Activated naive CD8-positive, alpha-beta T cell treated with anti-CD3 and anti-CD28 coated beads for 36 hours (primary cell): ENCODE results near the gene STARD6. TPM values are rescaled to one million over a fixed set of nuclear protein-coding genes. Genes with fewer than 3 reads are reported as not detected.
"Not testable (repeated sequence)": the region's sequence is repeated elsewhere in the genome, so short reads cannot be mapped to it uniquely, and the experiment has no call there.

Experiments used
- DNase-seq: peaks from one replicate; pipeline ENCODE4 v3.0.0; 2021
- H3K27ac Mint-ChIP-seq: one replicate; pipeline ENCODE4 v1.8.0; 2022; ENCODE audit warnings: mild to moderate bottlenecking, moderate library complexity, mixed read lengths
- H3K27me3 Mint-ChIP-seq: one replicate; pipeline ENCODE4 v1.8.0; 2022; ENCODE audit warnings: mild to moderate bottlenecking, mixed read lengths
- H3K36me3 Mint-ChIP-seq: one replicate; pipeline ENCODE4 v1.8.0; 2021; ENCODE audit warnings: mild to moderate bottlenecking, mixed read lengths
- H3K4me1 Mint-ChIP-seq: one replicate; pipeline ENCODE4 v1.8.0; 2021; ENCODE audit warnings: mixed read lengths
- H3K4me3 Mint-ChIP-seq: one replicate; pipeline ENCODE4 v1.8.0; 2022; ENCODE audit warnings: mild to moderate bottlenecking, moderate library complexity, mixed read lengths
- H3K9me3 Mint-ChIP-seq: one replicate; pipeline ENCODE4 v1.8.0; 2022; ENCODE audit warnings: mixed read lengths
- total RNA-seq, 2 experiments: library from RNA; stranded (reverse); gene quantifications; one replicate each; pipeline ENCODE4 v1.2.3, GENCODE V29; 2021

Gene STARD6
- total RNA-seq, 2 experiments from 2014 or later: not detected

GRCh38 chr18:54303408-54303807 is 54.2 kb downstream of the STARD6 start:
- H3K9me3 Mint-ChIP-seq: peaks cover 7% of the 10 kb centered on the region
- no peak overlapping the region for H3K27ac Mint-ChIP-seq
- DNase-seq: no peak
- no peak overlapping the region for H3K4me3 Mint-ChIP-seq
- H3K4me1 Mint-ChIP-seq: no peaks in the 10 kb centered on the region
- H3K36me3 Mint-ChIP-seq: peaks cover 2% of the 10 kb centered on the region
- H3K27me3 Mint-ChIP-seq: no peaks in the 10 kb centered on the region

DNA sequence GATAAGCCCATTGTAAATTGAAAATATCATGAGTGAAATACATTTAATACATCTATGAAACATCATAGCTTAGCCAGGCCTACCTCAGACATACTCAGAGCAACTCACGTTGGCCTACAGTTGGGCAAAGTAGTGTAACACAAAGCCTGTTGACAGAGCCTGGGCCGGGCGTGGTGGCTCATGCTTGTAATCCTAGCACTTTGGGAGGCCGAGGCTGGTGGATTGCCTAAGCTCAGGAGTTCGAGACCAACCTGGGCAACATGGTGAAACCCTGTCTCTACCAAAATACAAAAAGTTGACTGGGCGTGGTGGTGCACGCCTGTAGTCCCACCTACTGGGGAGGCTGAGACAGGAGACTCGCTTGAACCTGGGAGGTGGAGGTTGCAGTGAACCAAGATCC is 58.7 kb downstream of the STARD6 start:
- H3K9me3 Mint-ChIP-seq, H3K4me3 Mint-ChIP-seq, H3K36me3 Mint-ChIP-seq, H3K27ac Mint-ChIP-seq, DNase-seq, H3K27me3 Mint-ChIP-seq, H3K4me1 Mint-ChIP-seq: not testable (repeated sequence)

DNA sequence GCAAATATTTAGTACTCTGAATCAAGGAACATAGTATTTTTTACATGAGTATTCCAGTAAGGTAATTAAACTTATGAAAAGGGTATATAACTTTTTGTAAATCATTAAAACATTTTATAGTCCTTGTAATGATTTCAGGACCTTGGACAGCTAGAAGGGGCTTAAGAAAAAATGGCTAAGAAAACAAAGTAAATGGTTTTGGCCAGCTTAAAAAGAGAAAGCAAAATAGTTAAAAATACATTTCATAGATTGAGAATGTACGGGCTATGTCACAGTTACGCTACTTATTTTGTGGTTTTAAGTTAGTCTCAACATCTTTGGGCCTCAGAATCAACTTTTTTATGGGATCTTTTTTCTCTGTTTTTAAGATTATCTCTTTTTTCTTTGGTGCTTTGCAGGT is 61.6 kb downstream of the STARD6 start:
- Mint-ChIP-seq H3K4me1 (no peaks in the 10 kb centered on the region), H3K4me3 (no peak overlapping the region), H3K36me3 (peaks cover 15% of the 10 kb centered on the region), H3K27ac (no peak overlapping the region), H3K27me3 (no peaks in the 10 kb centered on the region), H3K9me3 (peaks cover 9% of the 10 kb centered on the region)
- no peak for DNase-seq

DNA sequence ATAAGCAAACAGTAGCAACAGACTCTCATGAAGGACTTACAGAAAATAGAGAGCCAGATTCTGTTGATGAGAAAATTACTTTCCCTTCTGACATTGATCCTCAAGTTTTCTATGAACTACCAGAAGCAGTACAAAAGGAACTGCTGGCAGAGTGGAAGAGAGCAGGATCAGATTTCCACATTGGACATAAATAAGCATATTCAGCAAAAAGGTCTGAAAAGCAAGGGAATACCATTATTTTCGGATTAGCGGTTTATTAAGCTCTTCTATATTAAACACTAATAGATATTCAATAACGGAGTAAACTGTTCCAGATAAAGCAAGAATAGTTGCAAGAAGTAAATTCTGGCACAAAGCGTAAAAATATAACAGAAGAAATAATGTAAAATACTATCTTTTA is 63.4 kb downstream of the STARD6 start:
- Mint-ChIP-seq H3K27me3 (no peaks in the 10 kb centered on the region), H3K36me3 (peaks cover 28% of the 10 kb centered on the region), H3K9me3 (peaks cover 7% of the 10 kb centered on the region), H3K27ac (no peak overlapping the region), H3K4me3 (no peak overlapping the region), H3K4me1 (no peaks in the 10 kb centered on the region)
- no peak for DNase-seq

GRCh38 chr18:54284981-54285785 is 72.5 kb downstream of the STARD6 start:
- H3K27me3 Mint-ChIP-seq: no peaks in the 10 kb centered on the region
- H3K27ac Mint-ChIP-seq: peak overlapping the region; percentile 80
- H3K9me3 Mint-ChIP-seq: no peaks in the 10 kb centered on the region
- H3K36me3 Mint-ChIP-seq: peaks cover 39% of the 10 kb centered on the region
- peak; percentile 73 for DNase-seq
- H3K4me3 Mint-ChIP-seq: peak overlapping the region; percentile 5
- peaks cover 18% of the 10 kb centered on the region for H3K4me1 Mint-ChIP-seq

DNA sequence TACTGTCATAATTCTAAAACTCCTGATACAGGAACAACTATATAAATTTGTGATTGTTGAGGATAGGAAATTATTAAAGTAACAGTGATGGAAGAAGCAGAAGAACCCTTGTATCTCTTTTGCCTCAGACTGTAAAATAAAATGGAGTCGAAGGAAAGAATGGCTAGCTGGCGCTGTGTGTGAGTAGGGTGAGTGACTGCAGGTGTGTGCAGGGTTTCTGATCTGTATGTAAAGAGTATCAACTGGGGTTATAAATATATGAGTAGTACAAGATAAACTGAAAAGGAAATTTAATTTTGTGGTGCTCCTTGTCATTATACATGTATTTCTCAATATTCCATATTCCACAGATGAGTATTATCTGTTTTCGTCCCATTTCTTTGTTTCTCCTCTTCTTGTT is 73.1 kb downstream of the STARD6 start:
- Mint-ChIP-seq H3K4me1 (peaks cover 22% of the 10 kb centered on the region), H3K36me3 (peaks cover 37% of the 10 kb centered on the region), H3K4me3 (peak overlapping the region; percentile 5), H3K9me3 (no peaks in the 10 kb centered on the region), H3K27me3 (no peaks in the 10 kb centered on the region), H3K27ac (peak overlapping the region; percentile 80)
- no peak for DNase-seq

DNA sequence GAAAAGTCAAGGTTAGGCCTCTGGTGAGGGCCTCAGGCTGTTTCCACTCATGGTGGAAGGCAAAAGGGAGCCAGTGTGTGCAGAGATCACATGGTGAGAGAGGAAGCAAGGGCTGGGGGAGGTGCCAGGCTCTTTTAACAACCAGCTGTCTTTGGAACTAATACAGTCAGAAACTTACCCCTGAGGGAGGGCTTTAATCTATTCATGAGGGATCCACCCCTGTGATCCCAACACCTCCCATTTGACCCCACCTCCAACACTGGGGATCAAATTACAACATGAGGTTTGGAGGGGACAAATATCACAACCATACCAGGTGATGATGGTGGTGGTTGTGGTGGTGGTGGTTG is 77.5 kb downstream of the STARD6 start:
- no peaks in the 10 kb centered on the region for H3K27me3 Mint-ChIP-seq
- peaks cover 25% of the 10 kb centered on the region for H3K4me1 Mint-ChIP-seq
- peaks cover 22% of the 10 kb centered on the region for H3K36me3 Mint-ChIP-seq
- H3K9me3 Mint-ChIP-seq: no peaks in the 10 kb centered on the region
- DNase-seq: no peak
- H3K4me3 Mint-ChIP-seq: no peak overlapping the region
- H3K27ac Mint-ChIP-seq: no peak overlapping the region

GRCh38 chr18:54279477-54280219 is 78.0 kb downstream of the STARD6 start:
- DNase-seq: no peak
- no peak overlapping the region for H3K4me3 Mint-ChIP-seq
- H3K4me1 Mint-ChIP-seq: peaks cover 20% of the 10 kb centered on the region
- H3K9me3 Mint-ChIP-seq: no peaks in the 10 kb centered on the region
- peaks cover 18% of the 10 kb centered on the region for H3K36me3 Mint-ChIP-seq
- no peak overlapping the region for H3K27ac Mint-ChIP-seq
- H3K27me3 Mint-ChIP-seq: no peaks in the 10 kb centered on the region

- no peaks in the 10 kb centered on the region for H3K9me3 Mint-ChIP-seq
- H3K27me3 Mint-ChIP-seq: no peaks in the 10 kb centered on the region
- peaks cover 12% of the 10 kb centered on the region for H3K4me1 Mint-ChIP-seq
- H3K36me3 Mint-ChIP-seq: peaks cover 11% of the 10 kb centered on the region
- no peak for DNase-seq
- H3K27ac Mint-ChIP-seq: no peak overlapping the region
- no peak overlapping the region for H3K4me3 Mint-ChIP-seq
Measured at GRCh38 chr18:54278615-54279014, 79.0 kb downstream of the STARD6 start.

GRCh38 chr18:54277899-54278298 is 79.8 kb downstream of the STARD6 start:
- Mint-ChIP-seq H3K36me3 (peaks cover 11% of the 10 kb centered on the region), H3K4me3 (no peak overlapping the region), H3K9me3 (no peaks in the 10 kb centered on the region), H3K27ac (peak overlapping the region; percentile 40), H3K27me3 (no peaks in the 10 kb centered on the region), H3K4me1 (peaks cover 12% of the 10 kb centered on the region)
- no peak for DNase-seq

Other genes with a start within 250 kb of the STARD6 start
- 100 to 1,000 TPM; 116 to 133 TPM for gene MBD2, start 133.2 kb downstream of the STARD6 start, total RNA-seq
- 10 to 100 TPM; 10.3 to 11.2 TPM for gene POLI, start 88.3 kb downstream of the STARD6 start, total RNA-seq
- 1 to 10 TPM; 5.7 to 6.5 TPM for gene C18orf54, start within 50 bp of the STARD6 start, total RNA-seq
- gene DYNAP, start 233.4 kb upstream of the STARD6 start, total RNA-seq: not detected